Measurements from ENCODE around the gene CBLN4. TPM values are rescaled to one million over a fixed set of nuclear protein-coding genes. Genes with fewer than 3 reads are reported as not detected.

The CBLN4 gene
- polyA plus RNA-seq (not detected in 3 replicates), polyA minus RNA-seq (not detected in 3 replicates)
- not detected for polyA plus RNA-seq (2011; ENCODE audit: low read depth)
- polyA plus RNA-seq (2011; cell fraction: cytosol; rRNA removed) = not detected in 2 replicates
- polyA plus RNA-seq (2011; cell fraction: nucleus; rRNA removed) = not detected in 2 replicates
- not detected in 2 replicates for polyA plus RNA-seq (2012; ENCODE audit: low replicate concordance)
- not detected for polyA minus RNA-seq (2011; cell fraction: cytosol; rRNA and poly(A)+ RNA removed)
- polyA minus RNA-seq (2011; cell fraction: nucleus; rRNA and poly(A)+ RNA removed) = not detected in 2 replicates

DNA sequence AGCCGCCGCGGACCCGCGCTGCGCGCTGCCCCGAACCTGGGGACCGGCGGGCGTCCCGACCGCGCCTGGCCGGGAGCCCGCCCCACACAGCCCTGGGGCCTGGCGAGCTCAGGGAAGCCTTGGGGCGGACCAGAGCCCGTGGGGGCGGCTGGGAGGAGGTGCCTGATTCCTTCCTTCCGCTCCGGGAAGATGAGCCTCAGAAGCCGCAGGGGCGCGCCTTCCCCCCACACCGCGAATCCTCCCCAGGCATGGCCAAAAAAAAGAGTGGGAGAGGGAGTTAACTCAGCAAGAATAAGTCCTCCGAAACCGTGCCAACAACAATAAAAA lies at the start of gene CBLN4:
TSS of gene CBLN4 (minus strand) at position 131 of the 327 bp plus-strand sequence. CDS start 1,348 bp downstream, outside the sequence.
- Histone ChIP-seq H3K4me3 (ENCODE audit: control insufficient read depth in 2 of 3, extremely low read depth in 1 of 3, insufficient read depth in 2 of 3, low read depth in 1 of 3, low read length in 3 of 3) (no peak within 1 kb of the TSS), H3K9me1 (ENCODE audit: control insufficient read depth, extremely low read depth, insufficient read depth, low read length) (no peaks in the 10 kb centered on the region), H3K9me3 (ENCODE audit: control insufficient read depth, low read depth, low read length) (no peaks in the 10 kb centered on the region), H2AFZ (ENCODE audit: control insufficient read depth, low read length) (no peak within 1 kb of the TSS), H3K27me3 (ENCODE audit: control insufficient read depth, extremely low read depth, insufficient read depth, low read length) (peaks cover 43% of the 10 kb centered on the region), H3K4me2 (ENCODE audit: control insufficient read depth, extremely low read depth, insufficient read depth, low read depth, low read length) (no peak within 1 kb of the TSS), H3K9ac (ENCODE audit: control insufficient read depth, extremely low read depth, insufficient read depth, low read length) (no peak within 1 kb of the TSS), H3K79me2 (ENCODE audit: control insufficient read depth, insufficient read depth, low read length) (no peaks in the 10 kb centered on the region), H4K20me1 (ENCODE audit: control insufficient read depth, extremely low read depth, insufficient read depth, low read length) (no peaks in the 10 kb centered on the region), H3K4me1 (ENCODE audit: control insufficient read depth, extremely low read depth, insufficient read depth, low read length) (no peaks in the 10 kb centered on the region), H3K27ac (ENCODE audit: control insufficient read depth, insufficient read depth, low read length) (no peak within 1 kb of the TSS), H3K36me3 (ENCODE audit: control insufficient read depth in 2 of 2, extremely low read depth in 1 of 2, insufficient read depth in 2 of 2, low read length in 2 of 2) (no peaks in the 10 kb centered on the region)
- dilution Hi-C loops (cut with MboI; ENCODE audit: extremely low pct_ligation_motif_present, low sequenced_read_pairs) = no loop called here
- FAIRE-seq (no peak), DNase-seq (ENCODE audit: low read depth, low spot score) (no peak)
- TF ChIP-seq EZH2 (IDR thresholded peaks at IDR 0.05; ENCODE audit: low read length) = no peak
- TF ChIP-seq, protein P1, sequence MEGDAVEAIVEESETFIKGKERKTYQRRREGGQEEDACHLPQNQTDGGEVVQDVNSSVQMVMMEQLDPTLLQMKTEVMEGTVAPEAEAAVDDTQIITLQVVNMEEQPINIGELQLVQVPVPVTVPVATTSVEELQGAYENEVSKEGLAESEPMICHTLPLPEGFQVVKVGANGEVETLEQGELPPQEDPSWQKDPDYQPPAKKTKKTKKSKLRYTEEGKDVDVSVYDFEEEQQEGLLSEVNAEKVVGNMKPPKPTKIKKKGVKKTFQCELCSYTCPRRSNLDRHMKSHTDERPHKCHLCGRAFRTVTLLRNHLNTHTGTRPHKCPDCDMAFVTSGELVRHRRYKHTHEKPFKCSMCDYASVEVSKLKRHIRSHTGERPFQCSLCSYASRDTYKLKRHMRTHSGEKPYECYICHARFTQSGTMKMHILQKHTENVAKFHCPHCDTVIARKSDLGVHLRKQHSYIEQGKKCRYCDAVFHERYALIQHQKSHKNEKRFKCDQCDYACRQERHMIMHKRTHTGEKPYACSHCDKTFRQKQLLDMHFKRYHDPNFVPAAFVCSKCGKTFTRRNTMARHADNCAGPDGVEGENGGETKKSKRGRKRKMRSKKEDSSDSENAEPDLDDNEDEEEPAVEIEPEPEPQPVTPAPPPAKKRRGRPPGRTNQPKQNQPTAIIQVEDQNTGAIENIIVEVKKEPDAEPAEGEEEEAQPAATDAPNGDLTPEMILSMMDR (optimal IDR thresholded peaks at IDR 0.05 in 1 of 3, IDR thresholded peaks at IDR 0.05 in 1 of 3, conservative IDR thresholded peaks at IDR 0.05 in 1 of 3; ENCODE audit: extremely low read depth in 1 of 3, insufficient read depth in 2 of 3, low read length in 3 of 3) = no peak

DNA sequence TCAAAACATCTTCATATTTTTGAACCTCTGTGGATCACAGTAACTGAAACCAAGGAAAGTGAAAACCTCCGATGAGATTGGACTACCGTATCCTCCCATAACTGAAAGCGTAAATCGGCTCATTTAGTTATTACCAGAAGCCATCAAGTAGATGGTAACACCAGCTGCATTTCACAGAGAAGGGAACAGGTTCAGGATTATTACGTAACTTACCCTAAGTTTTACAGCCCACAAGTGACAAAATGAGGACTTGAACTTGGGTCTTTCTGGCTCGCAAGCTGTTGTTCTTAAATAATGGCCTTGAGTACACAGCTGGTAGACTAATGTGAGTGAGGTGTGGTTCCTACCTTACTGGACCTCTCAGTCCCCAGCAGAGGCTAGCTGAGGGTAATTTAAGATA lies 37.9 kb upstream of the CBLN4 start:
- no peaks in the 10 kb centered on the region for H3K9me1 ChIP-seq (ENCODE audit: control insufficient read depth, extremely low read depth, insufficient read depth, low read length)
- no peak for TF ChIP-seq EZH2 (IDR thresholded peaks at IDR 0.05; ENCODE audit: low read length)
- TF ChIP-seq, protein P1 (optimal IDR thresholded peaks at IDR 0.05 in 1 of 3, IDR thresholded peaks at IDR 0.05 in 1 of 3, conservative IDR thresholded peaks at IDR 0.05 in 1 of 3; ENCODE audit: extremely low read depth in 1 of 3, insufficient read depth in 2 of 3, low read length in 3 of 3) = no peak
- no peaks in the 10 kb centered on the region for H4K20me1 ChIP-seq (ENCODE audit: control insufficient read depth, extremely low read depth, insufficient read depth, low read length)
- no peaks in the 10 kb centered on the region for H3K79me2 ChIP-seq (ENCODE audit: control insufficient read depth, insufficient read depth, low read length)
- FAIRE-seq (no peak), DNase-seq (ENCODE audit: low read depth, low spot score) (no peak)
- H3K4me3 ChIP-seq (ENCODE audit: control insufficient read depth in 2 of 3, extremely low read depth in 1 of 3, insufficient read depth in 2 of 3, low read depth in 1 of 3, low read length in 3 of 3) = no peak overlapping the region
- no peaks in the 10 kb centered on the region for H3K36me3 ChIP-seq (ENCODE audit: control insufficient read depth in 2 of 2, extremely low read depth in 1 of 2, insufficient read depth in 2 of 2, low read length in 2 of 2)
- dilution Hi-C loops (cut with MboI; ENCODE audit: extremely low pct_ligation_motif_present, low sequenced_read_pairs) = no loop called here
- no peaks in the 10 kb centered on the region for H3K27me3 ChIP-seq (ENCODE audit: control insufficient read depth, extremely low read depth, insufficient read depth, low read length)
- no peak overlapping the region for H2AFZ ChIP-seq (ENCODE audit: control insufficient read depth, low read length)
- H3K27ac ChIP-seq (ENCODE audit: control insufficient read depth, insufficient read depth, low read length) = no peak overlapping the region
- H3K9me3 ChIP-seq (ENCODE audit: control insufficient read depth, low read depth, low read length) = no peaks in the 10 kb centered on the region
- no peak overlapping the region for H3K9ac ChIP-seq (ENCODE audit: control insufficient read depth, extremely low read depth, insufficient read depth, low read length)
- H3K4me1 ChIP-seq (ENCODE audit: control insufficient read depth, extremely low read depth, insufficient read depth, low read length) = no peaks in the 10 kb centered on the region
- H3K4me2 ChIP-seq (ENCODE audit: control insufficient read depth, extremely low read depth, insufficient read depth, low read depth, low read length) = no peak overlapping the region

All from keratinocyte (primary cell).